H9 (cell line): ENCODE measurements around the gene EFHD2. TPM values are rescaled to one million over a fixed set of nuclear protein-coding genes. Genes with fewer than 3 reads are reported as not detected.

Source experiments
- DNase-seq: peaks from one replicate; pipeline ENCODE4 v3.0.0-alpha.2; 2017
- H2AFZ ChIP-seq: one replicate; pipeline ENCODE4 v1.6.1; 2013; ENCODE audit warnings: mild to moderate bottlenecking, low read length, control low read depth, moderate library complexity
- H2AK5ac ChIP-seq: 2 replicates; pipeline ENCODE4 v1.6.1; 2013; ENCODE audit warnings: low read length, control low read depth, mixed read lengths; ENCODE audit not compliant: insufficient read length
- H2BK120ac ChIP-seq: one replicate; pipeline ENCODE4 v1.6.1; 2013; ENCODE audit warnings: low read depth, mild to moderate bottlenecking, low read length, control low read depth, inconsistent platforms; ENCODE audit not compliant: poor library complexity, severe bottlenecking
- H2BK12ac ChIP-seq: 2 replicates; pipeline ENCODE4 v1.6.1; 2013; ENCODE audit warnings: low read length, control low read depth, mixed read lengths, low read depth; ENCODE audit not compliant: insufficient read length
- H2BK15ac ChIP-seq: 2 replicates; pipeline ENCODE4 v1.6.1; 2013; ENCODE audit warnings: low read depth, low read length, control low read depth
- H2BK20ac ChIP-seq: one replicate; pipeline ENCODE4 v1.6.1; 2013; ENCODE audit warnings: low read depth, mild to moderate bottlenecking, low read length, control low read depth, inconsistent platforms; ENCODE audit not compliant: poor library complexity, severe bottlenecking
- H2BK5ac ChIP-seq: 2 replicates; pipeline ENCODE4 v1.6.1; 2013; ENCODE audit warnings: low read length, control low read depth, mixed read lengths; ENCODE audit not compliant: insufficient read length
- H3K14ac ChIP-seq: 2 replicates; pipeline ENCODE4 v1.6.1; 2013; ENCODE audit warnings: low read length, control low read depth; ENCODE audit not compliant: insufficient read depth
- H3K18ac ChIP-seq: 2 replicates; pipeline ENCODE4 v1.6.1; 2013; ENCODE audit warnings: low read depth, mild to moderate bottlenecking, mixed read lengths, low read length, control low read depth; ENCODE audit not compliant: insufficient read length
- H3K23ac ChIP-seq: 2 replicates; pipeline ENCODE4 v1.6.1; 2013; ENCODE audit warnings: low read length, control low read depth, mixed read lengths, low read depth; ENCODE audit not compliant: insufficient read length
- H3K23me2 ChIP-seq: 2 replicates; pipeline ENCODE4 v1.6.1; 2013; ENCODE audit warnings: low read depth, mild to moderate bottlenecking, mixed read lengths, low read length, control low read depth; ENCODE audit not compliant: insufficient read length, poor library complexity, severe bottlenecking
- H3K27ac ChIP-seq: 2 replicates; pipeline ENCODE4 v1.5.1; 2013; ENCODE audit warnings: low read length, control low read depth, mixed read lengths, low read depth; ENCODE audit not compliant: insufficient read length
- H3K27me3 ChIP-seq: 2 replicates; pipeline ENCODE4 v1.6.1; 2013; ENCODE audit warnings: low read length, control low read depth, inconsistent platforms; ENCODE audit not compliant: insufficient read depth
- H3K4ac ChIP-seq: 2 replicates; pipeline ENCODE4 v1.6.1; 2013; ENCODE audit warnings: low read depth, mild to moderate bottlenecking, control low read depth, inconsistent platforms, low read length, moderate library complexity
- H3K4me1 ChIP-seq: 2 replicates; pipeline ENCODE4 v1.6.1; 2013; ENCODE audit warnings: low read length, control low read depth, inconsistent platforms; ENCODE audit not compliant: insufficient read depth
- H3K4me2 ChIP-seq: 2 replicates; pipeline ENCODE4 v1.6.1; 2013; ENCODE audit warnings: low read length, control low read depth, mixed read lengths; ENCODE audit not compliant: insufficient read length, insufficient read depth
- H3K56ac ChIP-seq: 2 replicates; pipeline ENCODE4 v1.6.1; 2013; ENCODE audit warnings: low read depth, mild to moderate bottlenecking, mixed read lengths, low read length, control low read depth; ENCODE audit not compliant: insufficient read length
- H3K79me1 ChIP-seq: 2 replicates; pipeline ENCODE4 v1.6.1; 2013; ENCODE audit warnings: low read depth, mild to moderate bottlenecking, moderate library complexity, low read length, control low read depth, inconsistent platforms; ENCODE audit not compliant: insufficient read depth, poor library complexity, severe bottlenecking
- H3K79me2 ChIP-seq: 2 replicates; pipeline ENCODE4 v1.6.1; 2013; ENCODE audit warnings: low read length, control low read depth, inconsistent platforms; ENCODE audit not compliant: insufficient read depth
- H3K9ac ChIP-seq: 2 replicates; pipeline ENCODE4 v1.6.1; 2013; ENCODE audit warnings: low read length, control low read depth, mixed read lengths; ENCODE audit not compliant: insufficient read length; ENCODE audit errors: extremely low read depth
- H3K9me3 ChIP-seq: one replicate; pipeline ENCODE4 v1.6.1; 2013; ENCODE audit warnings: low read depth, low read length, inconsistent platforms; ENCODE audit not compliant: control insufficient read depth
- H3T11ph ChIP-seq: one replicate; pipeline ENCODE4 v1.6.1; 2013; ENCODE audit warnings: mild to moderate bottlenecking, low read length, control low read depth, inconsistent platforms
- H4K20me1 ChIP-seq: one replicate; pipeline ENCODE4 v1.6.1; 2013; ENCODE audit not compliant: control insufficient read depth, insufficient read length, insufficient read depth
- H4K5ac ChIP-seq: 2 replicates; pipeline ENCODE4 v1.6.1; 2013; ENCODE audit warnings: low read depth, mild to moderate bottlenecking, mixed read lengths, low read length, control low read depth; ENCODE audit not compliant: insufficient read length
- H4K8ac ChIP-seq: replicated peaks from 2 replicates; pipeline ENCODE4 v1.6.1; 2013; ENCODE audit warnings: low read length, control low read depth, mixed read lengths, low read depth; ENCODE audit not compliant: insufficient read length
- H4K91ac ChIP-seq: 2 replicates; pipeline ENCODE4 v1.6.1; 2013; ENCODE audit warnings: low read depth, mild to moderate bottlenecking, moderate library complexity, mixed read lengths, low read length, control low read depth; ENCODE audit not compliant: insufficient read length
- H3K27ac Mint-ChIP-seq, 3 experiments: 2 replicates in 2 of 3; 3 replicates in 1 of 3; pipeline ENCODE4 v1.8.0; 2020 to 2021; ENCODE audit warnings: mixed read lengths in 3 of 3, mild to moderate bottlenecking in 1 of 3, moderate library complexity in 1 of 3
- H3K27me3 Mint-ChIP-seq: 2 replicates; pipeline ENCODE4 v1.8.0; 2021; ENCODE audit warnings: low read depth, mild to moderate bottlenecking, moderate library complexity, mixed read lengths
- H3K36me3 Mint-ChIP-seq, 3 experiments: 2 replicates in 2 of 3; 3 replicates in 1 of 3; pipeline ENCODE4 v1.8.0; 2020 to 2021; ENCODE audit warnings: low read depth in 3 of 3, mixed read lengths in 3 of 3; ENCODE audit not compliant: insufficient read depth in 1 of 3
- H3K4me1 Mint-ChIP-seq, 2 experiments: 2 replicates each; pipeline ENCODE4 v1.8.0; 2020; ENCODE audit warnings: mixed read lengths in 2 of 2
- H3K4me3 Mint-ChIP-seq, 2 experiments: 2 replicates in 1 of 2; 3 replicates in 1 of 2; pipeline ENCODE4 v1.8.0; 2020 to 2021; ENCODE audit warnings: mild to moderate bottlenecking in 2 of 2, mixed read lengths in 2 of 2, moderate library complexity in 1 of 2
- H3K9me3 Mint-ChIP-seq, 2 experiments: 2 replicates in 1 of 2; 3 replicates in 1 of 2; pipeline ENCODE4 v1.8.0; 2020; ENCODE audit warnings: mild to moderate bottlenecking in 2 of 2, mixed read lengths in 2 of 2, moderate library complexity in 1 of 2
- CTCF ChIP-seq: fragments of 200-600 bp; sonication (generic); conservative IDR thresholded peaks from 3 replicates; pipeline ENCODE4 v1.8.0; 2021; ENCODE audit warnings: antibody characterized with exemption, mild to moderate bottlenecking
- WGBS: extraction: QIAGEN DNeasy Blood & Tissue Kit; methylation state at CpG from one replicate; pipeline ENCODE4 v1.1.7; 2013; ENCODE audit warnings: missing lambda C conversion rate, low lambda C conversion rate, mixed read lengths; ENCODE audit not compliant: insufficient read length; ENCODE audit errors: extremely low coverage; 5-methylcytosine and 5-hydroxymethylcytosine counted together
- total RNA-seq: library from RNA; stranded (reverse); gene quantifications from 2 replicates; pipeline ENCODE4 v1.2.1, GENCODE V29; 2021

The EFHD2 gene
- total RNA-seq, 1 experiment from 2014 or later, result 16.5 TPM

GRCh38 chr1:15432324-15432723 lies 22.6 kb downstream of the EFHD2 start:
- H3K23me2 ChIP-seq, result no peaks in the 10 kb centered on the region
- H2BK120ac ChIP-seq, result no peak overlapping the region
- no peaks in the 10 kb centered on the region for H4K20me1 ChIP-seq
- no peak overlapping the region for H2BK12ac ChIP-seq
- H2BK5ac ChIP-seq, result no peak overlapping the region
- Mint-ChIP-seq H3K36me3 (peaks cover 0 to 4% (median 0%) of the 10 kb centered on the region in 3 experiments; a peak in 2 of 7 replicates), H3K27me3 (peaks cover 2% of the 10 kb centered on the region), H3K27ac (0 out of 7 replicates have a peak overlapping the region, but pooled peaks of 1 of the 3 experiments have one; percentile 28), H3K4me3 (no peak overlapping the region), H3K9me3 (no peaks in the 10 kb centered on the region; a peak in 1 of 5 replicates), H3K4me1 (peaks cover 5 to 14% of the 10 kb centered on the region in 2 experiments)
- no peak for DNase-seq
- no peaks in the 10 kb centered on the region for H3K4me1 ChIP-seq
- no peak overlapping the region for H3K18ac ChIP-seq
- H3T11ph ChIP-seq, result no peak overlapping the region
- H3K9ac ChIP-seq, result no peak overlapping the region
- no peak overlapping the region for H2BK15ac ChIP-seq
- no peak for TF ChIP-seq CTCF
- no peak overlapping the region for H3K4me2 ChIP-seq
- H3K9me3 ChIP-seq, result no peaks in the 10 kb centered on the region
- no peak overlapping the region for H3K27ac ChIP-seq
- no CpG with 5 or more reads among the region's 9 CpGs for WGBS
- no peak overlapping the region for H2AFZ ChIP-seq
- no peaks in the 10 kb centered on the region for H3K79me1 ChIP-seq
- no peak overlapping the region for H4K5ac ChIP-seq
- H3K56ac ChIP-seq, result no peak overlapping the region
- no peak overlapping the region for H4K8ac ChIP-seq
- H3K23ac ChIP-seq, result no peak overlapping the region
- no peak overlapping the region for H2BK20ac ChIP-seq
- no peaks in the 10 kb centered on the region for H3K79me2 ChIP-seq
- no peak overlapping the region for H4K91ac ChIP-seq
- no peaks in the 10 kb centered on the region for H3K27me3 ChIP-seq
- no peak overlapping the region for H3K4ac ChIP-seq
- no peak overlapping the region for H2AK5ac ChIP-seq
- no peak overlapping the region for H3K14ac ChIP-seq
